ENCODE results near the gene TYR.
"Not testable (repeated sequence)": the region's sequence is repeated elsewhere in the genome, so short reads cannot be mapped to it uniquely, and the experiment has no call there.

The TYR gene

DNA sequence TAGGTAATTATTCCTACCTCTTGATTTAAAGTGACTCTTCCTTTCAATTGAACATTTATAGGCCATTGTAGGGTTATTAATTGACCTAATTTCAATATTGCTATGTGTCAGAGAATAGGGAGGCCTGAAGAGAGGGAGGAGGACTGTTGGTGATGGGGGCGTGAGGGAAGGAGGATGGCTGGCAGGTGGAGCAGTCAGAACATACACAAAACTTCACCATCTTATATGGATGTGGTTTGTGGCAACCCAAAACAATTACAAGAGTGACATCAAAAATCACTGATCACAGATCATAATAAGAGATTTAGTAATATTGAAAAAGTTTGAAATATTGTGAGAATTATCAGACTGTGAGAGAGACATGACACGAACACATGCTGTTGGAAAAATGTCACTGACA, 95.5 kb downstream of the TYR start:
- DNase-seq = not testable (repeated sequence)

- no peak for DNase-seq
These were observed 98.3 kb downstream of the TYR start for GRCh38 chr11:89275966-89276365.

DNA sequence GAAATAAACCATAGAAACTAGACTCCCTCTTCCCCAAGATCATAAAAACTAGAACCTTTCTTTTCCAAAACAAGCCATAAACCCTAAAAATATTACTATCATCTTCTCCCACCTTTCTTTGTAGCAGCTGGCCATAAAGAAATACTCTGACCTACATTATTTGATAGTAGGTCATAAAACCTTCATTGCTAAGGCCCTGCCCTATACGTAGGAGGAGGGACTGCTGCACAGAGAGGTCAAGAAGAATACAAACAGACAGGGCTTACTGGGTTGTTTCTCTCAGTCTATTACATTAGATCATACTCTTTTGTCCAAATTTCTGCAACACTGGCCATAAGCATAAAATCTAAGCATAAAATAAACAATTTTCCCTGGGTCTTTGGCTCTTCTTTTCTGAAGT, 101.5 kb downstream of the TYR start:
- no peak for DNase-seq

GRCh38 chr11:89281032-89281677, 103.5 kb downstream of the TYR start:
- not testable (repeated sequence) for DNase-seq

- DNase-seq = not testable (repeated sequence)
These were observed 108.9 kb downstream of the TYR start for GRCh38 chr11:89286601-89287000.

DNA sequence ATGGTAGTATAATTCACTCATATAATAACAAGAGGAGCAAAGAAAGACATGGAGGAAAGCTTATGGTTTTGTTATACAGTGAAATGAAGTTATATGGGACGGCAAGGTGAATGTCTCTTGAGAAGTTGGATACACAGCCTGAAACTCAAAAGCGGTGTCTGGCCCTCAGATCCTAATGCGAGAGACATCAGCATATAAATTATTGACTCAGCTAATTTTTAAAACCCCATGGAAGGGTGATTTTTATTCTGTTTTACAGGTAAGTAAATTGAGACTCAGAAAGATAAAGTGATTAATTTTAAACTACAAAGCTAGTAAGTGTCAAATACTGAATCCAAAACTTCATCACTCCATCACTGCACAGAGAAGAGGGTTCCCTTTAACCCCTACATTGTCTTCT, 110.3 kb downstream of the TYR start:
- DNase-seq = not testable (repeated sequence)

DNA sequence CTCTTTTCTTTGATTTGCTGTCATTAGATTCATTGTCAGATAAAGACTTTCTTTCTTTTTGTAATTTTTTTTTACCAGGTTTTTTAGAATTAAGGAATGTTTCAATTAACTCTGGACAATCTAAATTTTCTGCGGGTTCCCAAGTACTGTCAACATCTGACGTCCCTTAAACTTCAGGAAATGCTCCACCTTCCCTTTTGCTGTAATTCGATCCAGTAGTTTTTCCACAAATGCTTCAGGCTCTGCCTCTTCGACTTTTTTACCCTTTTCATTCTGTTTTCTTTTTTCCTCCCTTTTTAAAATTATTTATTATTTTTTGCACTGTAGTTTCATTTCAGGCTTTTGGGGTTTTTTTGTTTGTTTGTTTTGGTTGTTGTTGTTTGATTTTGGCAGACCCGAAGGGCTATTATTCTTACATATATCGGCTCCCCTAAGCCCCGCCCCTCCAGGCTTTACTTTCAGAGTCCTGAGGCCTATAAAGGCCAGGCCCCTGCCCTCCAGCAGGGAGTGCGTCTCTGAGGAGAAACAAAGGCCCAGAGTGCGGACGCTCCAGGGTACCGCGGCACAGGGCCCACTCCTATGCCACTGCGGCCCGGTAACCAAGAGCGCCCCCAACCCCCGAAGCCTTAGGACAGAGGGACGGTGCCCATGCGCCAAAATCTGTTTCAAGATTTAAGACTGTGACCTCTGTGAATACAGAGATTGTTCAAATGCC, 116.4 kb downstream of the TYR start:
- DNase-seq = no peak

DNA sequence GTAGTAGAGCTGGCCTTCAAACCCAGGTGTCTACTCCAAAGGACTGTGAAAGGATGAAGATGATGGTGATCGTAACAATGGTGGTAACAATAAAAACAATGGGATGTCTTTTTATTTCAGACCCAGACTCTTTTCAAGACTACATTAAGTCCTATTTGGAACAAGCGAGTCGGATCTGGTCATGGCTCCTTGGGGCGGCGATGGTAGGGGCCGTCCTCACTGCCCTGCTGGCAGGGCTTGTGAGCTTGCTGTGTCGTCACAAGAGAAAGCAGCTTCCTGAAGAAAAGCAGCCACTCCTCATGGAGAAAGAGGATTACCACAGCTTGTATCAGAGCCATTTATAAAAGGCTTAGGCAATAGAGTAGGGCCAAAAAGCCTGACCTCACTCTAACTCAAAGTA, 117.3 kb downstream of the TYR start:
- not testable (repeated sequence) for DNase-seq

GRCh38 chr11:89303029-89303428, 125.4 kb downstream of the TYR start:
- not testable (repeated sequence) for DNase-seq

GRCh38 chr11:89308272-89308671, 130.6 kb downstream of the TYR start:
- DNase-seq = not testable (repeated sequence)

GRCh38 chr11:89309321-89309985, 131.8 kb downstream of the TYR start:
- not testable (repeated sequence) for DNase-seq

DNA sequence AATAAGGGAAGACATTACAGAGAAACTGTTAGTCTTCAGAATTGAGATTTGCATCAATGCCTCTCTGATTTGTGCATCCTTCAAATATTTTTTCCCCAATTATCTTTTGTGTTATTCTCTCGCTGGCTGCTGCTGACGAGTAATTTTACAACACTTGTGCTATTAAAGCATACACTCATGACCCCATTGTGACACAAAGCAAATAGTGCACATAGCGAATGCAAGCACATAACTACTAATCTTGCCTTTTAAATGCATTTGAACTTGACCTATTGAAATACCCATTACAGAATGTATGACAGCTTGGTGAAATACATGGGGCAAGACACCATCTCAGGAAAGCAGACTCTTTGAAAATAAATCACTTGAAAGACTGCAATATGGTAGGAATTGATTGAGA, 132.9 kb downstream of the TYR start:
- not testable (repeated sequence) for DNase-seq

DNA sequence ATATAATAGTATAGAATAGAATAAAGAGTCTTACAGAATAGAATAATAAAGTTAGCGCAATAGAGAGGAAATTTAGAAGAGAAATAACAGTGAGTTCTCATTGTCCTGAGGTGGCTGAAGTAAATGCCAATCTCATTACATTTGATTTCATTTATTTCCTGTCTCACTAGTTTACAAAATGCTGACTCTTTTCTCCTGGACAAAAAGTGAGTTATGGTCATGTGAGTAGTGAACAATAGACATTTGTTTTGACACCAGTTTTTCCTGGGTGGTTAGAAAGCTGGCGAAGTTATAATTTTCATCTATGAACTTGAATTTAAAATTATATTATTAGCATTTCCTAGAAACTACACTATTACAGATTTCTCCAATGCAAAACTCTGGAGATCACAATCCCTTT, 143.7 kb downstream of the TYR start:
- no peak for DNase-seq

DNA sequence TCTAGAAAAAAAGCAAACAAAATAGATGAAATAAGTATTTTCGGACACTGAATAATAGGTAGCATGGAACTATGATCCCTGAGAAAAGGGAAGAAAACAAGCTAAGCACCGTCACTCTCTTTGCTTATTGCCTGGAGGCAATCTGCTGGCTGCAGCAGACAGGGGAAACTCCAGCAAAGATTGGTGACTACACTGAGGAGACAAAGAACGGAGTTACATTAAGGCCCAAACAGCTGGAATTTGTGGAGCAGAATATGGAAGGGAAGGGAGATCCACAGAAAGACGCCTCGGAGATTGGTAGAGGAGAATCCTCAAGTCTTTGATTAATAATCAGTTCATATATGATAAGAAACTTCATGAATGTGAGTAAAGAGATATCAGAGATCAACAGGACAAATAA, 150.2 kb downstream of the TYR start:
- DNase-seq = no peak

DNA sequence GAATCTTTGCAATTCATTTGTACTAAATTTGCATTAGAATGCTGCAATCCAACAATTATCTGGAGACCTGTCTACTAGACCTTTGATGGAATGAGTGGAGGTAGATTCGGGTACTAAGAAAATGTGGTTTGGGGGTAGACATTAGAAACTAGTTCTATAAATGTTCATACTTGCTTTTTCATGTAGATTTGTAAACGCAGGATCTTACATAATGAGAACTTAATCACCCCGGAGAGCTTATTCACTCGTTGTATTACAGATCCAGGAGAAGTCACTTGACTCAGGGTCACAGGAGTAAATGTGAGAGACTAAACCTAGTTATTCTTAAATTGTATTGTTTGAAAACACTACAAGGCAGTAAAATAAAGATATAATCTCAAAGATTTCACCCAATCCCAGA, 154.3 kb downstream of the TYR start:
- DNase-seq = not testable (repeated sequence)

GRCh38 chr11:89333704-89334103, 156.0 kb downstream of the TYR start:
- DNase-seq = not testable (repeated sequence)

GRCh38 chr11:89337100-89337650, 159.5 kb downstream of the TYR start:
- not testable (repeated sequence) for DNase-seq

DNA sequence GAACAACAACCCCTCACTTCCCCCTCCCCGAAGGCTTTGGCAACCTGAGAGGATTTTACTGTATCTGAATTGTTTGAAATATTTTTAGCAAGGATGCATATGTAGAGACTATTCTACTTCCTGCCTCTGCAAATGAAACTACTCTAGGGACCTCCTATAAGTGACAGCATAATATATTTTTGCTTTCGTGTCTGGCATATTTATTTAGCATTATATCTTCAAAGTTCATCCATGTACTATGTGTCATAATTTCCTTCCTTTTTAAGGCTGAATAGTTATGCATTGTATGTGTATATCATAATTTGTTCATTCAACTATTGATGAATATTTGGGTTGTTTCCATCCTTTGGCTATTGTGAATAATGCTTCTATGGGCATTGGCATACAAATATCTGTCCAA, 160.4 kb downstream of the TYR start:
- DNase-seq = not testable (repeated sequence)

DNA sequence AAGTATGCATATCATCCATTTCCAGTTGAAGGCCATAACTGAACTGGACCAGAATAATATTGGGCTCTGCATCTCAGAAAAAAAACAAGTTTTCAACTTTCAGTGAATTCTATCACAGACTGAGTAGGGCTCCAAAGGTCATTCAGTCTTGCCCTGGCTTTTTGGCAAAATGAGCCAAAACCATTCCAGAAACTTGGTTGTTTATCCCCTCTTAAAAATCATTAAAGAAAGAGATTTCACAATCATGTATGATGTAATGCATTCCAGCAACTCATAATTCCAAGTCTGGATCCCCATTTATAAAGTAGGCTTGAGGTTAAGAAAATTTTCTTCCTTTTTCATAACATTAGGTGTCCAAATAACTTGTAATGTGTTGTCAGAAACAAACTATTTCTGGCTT, 162.8 kb downstream of the TYR start:
- not testable (repeated sequence) for DNase-seq

GRCh38 chr11:89342880-89343572, 165.4 kb downstream of the TYR start:
- DNase-seq = not testable (repeated sequence)

All from activated T-cell treated with anti-CD3 and anti-CD28 coated beads for 4 hours (primary cell).